Activated T-cell treated with anti-CD3 and anti-CD28 coated beads, Interleukin-2, amount 50 U/mL, for 4 hours (primary cell): ENCODE measurements around the gene VCP. TPM values are rescaled to one million over a fixed set of nuclear protein-coding genes. Genes with fewer than 3 reads are reported as not detected.

Source experiments
- ATAC-seq, 2 donors: fragments of 200-7000 bp; cut with Tn5 transposase; one replicate each; pipeline ENCODE4 v1.10.0; 2021
- DNase-seq: peaks from one replicate; pipeline ENCODE4 v3.0.0-alpha.2; 2020
- H3K27me3 Mint-ChIP-seq: one replicate; pipeline ENCODE4 v1.8.0; 2021; ENCODE audit warnings: low read depth, mixed read lengths
- H3K36me3 Mint-ChIP-seq: one replicate; pipeline ENCODE4 v1.8.0; 2022; ENCODE audit warnings: mixed read lengths; ENCODE audit not compliant: insufficient read depth
- H3K4me1 Mint-ChIP-seq: one replicate; pipeline ENCODE4 v1.8.0; 2021; ENCODE audit warnings: low read depth, mixed read lengths
- H3K4me3 Mint-ChIP-seq: one replicate; pipeline ENCODE4 v1.8.0; 2021; ENCODE audit warnings: mild to moderate bottlenecking, moderate library complexity, mixed read lengths
- H3K9me3 Mint-ChIP-seq: one replicate; pipeline ENCODE4 v1.8.0; 2021; ENCODE audit warnings: mixed read lengths
- total RNA-seq, 3 donors: library from RNA; stranded (reverse); gene quantifications; one replicate each; pipeline ENCODE4 v1.2.1, GENCODE V29; 2021

VCP gene
- total RNA-seq = 100 to 1,000 TPM; 455 to 543 (median 484) TPM

DNA sequence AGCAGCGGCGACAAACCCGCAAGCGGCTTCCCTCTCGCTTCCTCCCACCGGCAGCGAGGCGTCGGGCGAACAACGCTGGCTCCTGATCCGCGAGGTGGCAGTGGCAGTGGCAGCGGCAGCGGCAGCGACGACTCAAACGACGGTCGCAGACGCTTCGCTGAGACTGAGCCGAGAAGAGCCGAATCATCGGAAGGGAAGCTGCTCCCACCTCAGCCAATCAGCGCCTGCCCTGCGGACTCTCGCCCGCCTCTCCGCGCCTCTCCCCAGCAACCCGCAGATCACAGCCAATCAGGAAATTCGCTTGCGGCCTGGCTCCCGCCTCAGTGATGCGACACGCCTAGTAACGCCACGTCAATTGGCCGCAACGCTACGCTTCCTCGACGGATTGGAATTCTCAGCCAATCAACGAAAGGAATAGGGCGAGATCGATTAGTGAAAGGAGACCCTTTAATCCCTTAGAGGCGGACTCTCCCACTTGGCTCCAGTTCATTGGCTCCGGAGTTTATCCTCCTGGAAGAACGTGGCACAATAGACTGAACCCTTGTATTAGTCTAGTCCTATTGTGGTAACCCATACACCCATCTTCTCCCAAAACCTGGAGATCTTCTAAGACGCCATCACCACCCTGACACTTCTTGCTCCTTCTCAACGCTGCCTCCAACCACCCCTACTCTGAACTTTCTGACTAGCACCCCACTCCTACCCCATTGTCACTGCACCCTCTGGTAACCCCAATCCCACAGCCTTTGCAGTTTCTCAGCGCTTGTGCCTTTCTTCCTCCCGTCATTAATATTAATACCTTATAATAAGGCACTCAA, at the start of gene VCP:
VCP (minus strand) TSS at position 165 of the 818 bp plus-strand sequence. CDS start 272 bp downstream, outside the sequence.
- Mint-ChIP-seq H3K36me3 (peaks cover 48% of the 10 kb centered on the region), H3K9me3 (no peaks in the 10 kb centered on the region), H3K27me3 (no peaks in the 10 kb centered on the region), H3K4me1 (peaks cover 45% of the 10 kb centered on the region), H3K4me3 (peak within 1 kb of the TSS; percentile 94)
- ATAC-seq = peak; percentile 89 to 91
- DNase-seq = peak; percentile 95

DNA sequence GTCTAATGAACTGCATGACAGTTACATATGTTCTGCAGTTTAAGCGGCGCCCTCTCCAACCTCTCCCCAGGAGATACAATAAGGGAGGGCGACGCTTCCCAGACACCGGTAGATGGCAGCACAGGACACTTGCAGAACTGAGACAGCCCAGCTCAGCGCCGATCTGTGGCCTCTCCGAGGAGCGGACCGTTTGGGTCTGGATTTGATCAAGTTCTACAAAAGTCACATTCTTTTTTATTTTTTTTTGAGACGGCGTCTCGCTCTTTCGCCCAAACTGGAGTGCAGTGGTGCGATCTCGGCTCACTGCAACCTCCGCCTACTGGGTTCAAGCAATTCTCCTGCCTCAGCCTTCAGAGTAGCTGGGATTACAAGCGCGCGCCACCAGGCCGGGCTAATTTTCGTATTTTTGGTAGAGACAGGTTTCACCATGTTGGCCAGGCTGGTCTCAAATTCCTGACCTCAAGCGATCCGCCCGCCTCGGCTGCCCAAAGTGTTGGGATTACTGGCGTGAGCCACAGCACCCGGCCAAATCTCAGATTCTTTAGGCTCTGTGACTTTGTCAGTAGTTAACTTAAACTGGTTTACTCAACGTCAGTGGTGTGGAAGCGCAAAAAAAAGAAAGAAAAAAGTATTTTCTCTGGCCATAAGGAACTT, 44.6 kb upstream of the VCP start:
- Mint-ChIP-seq H3K36me3 (no peaks in the 10 kb centered on the region), H3K9me3 (no peaks in the 10 kb centered on the region), H3K4me1 (peaks cover 43% of the 10 kb centered on the region), H3K27me3 (peaks cover 2% of the 10 kb centered on the region), H3K4me3 (peak overlapping the region; percentile 83)
- ATAC-seq (peak; percentile 75), DNase-seq (peak; percentile 82)

DNA sequence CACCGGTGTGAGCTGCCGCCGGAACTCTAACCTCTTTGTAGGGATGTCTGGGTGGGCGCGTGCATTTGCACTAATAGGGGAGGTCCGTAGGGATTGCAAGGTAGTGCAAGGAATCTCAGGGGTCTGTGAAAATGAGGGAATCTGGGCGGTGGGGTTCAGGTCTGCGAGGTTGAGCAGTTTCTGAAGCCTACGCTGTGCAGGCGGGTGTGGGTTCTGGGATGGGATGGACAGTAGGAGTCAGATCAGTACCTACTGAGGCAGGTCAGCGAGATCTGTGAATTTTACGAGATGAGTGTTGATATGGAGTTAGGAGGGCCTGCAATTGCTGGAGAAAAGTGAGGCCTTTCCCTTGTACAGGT, 44.1 kb upstream of the VCP start:
- Mint-ChIP-seq H3K27me3 (peaks cover 2% of the 10 kb centered on the region), H3K9me3 (no peaks in the 10 kb centered on the region), H3K4me1 (peaks cover 48% of the 10 kb centered on the region), H3K36me3 (no peaks in the 10 kb centered on the region), H3K4me3 (peak overlapping the region; percentile 83)
- DNase-seq (no peak), ATAC-seq (no peak)

DNA sequence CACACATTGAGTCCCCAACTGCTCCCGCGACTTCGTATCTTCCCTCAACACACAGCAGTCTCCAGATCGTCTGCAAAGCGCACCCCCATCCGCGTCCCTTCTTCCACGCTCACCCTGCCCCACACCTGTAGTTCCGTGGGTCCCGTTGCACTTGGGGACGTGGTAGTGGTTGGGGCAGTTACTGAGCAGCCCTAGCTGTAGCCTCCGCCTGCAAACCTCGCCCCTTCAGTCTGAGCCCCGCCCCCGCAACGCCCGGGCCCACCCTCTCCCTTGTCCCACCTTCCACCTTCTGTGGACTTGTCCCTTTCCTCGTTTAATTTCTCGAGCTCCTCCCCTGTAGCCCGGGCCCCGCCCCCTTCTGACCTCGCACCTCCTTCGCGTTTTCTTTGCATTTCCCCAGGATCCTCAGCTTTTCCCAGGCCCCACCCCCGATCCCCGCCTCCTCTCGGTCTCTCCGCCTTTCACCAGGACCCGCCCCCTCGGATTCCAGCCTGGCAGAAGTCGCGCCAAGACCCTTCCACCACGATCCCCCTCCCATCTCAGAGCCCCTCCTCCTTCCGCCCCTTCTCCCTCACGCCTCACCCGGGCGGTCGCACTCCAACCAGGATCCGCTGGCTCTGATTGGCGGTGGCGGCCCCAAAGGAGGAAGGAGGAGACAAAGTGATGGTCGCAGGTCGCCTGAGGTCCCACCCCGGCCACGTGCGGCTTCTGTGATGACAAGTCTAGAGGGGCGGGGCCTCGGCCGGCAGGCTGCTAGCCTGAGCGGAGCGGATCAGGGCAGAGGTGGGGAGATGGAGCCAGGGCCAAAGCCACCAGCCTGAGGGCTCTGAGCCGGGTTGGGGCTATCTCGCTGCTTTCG, 43.5 kb upstream of the VCP start, which contains the start of gene ATOSB:
ATOSB (minus strand) TSS at position 183 of the 859 bp plus-strand sequence. CDS start 7,588 bp downstream, outside the sequence.
- DNase-seq (peak; percentile 85), ATAC-seq (peak; percentile 75)
- Mint-ChIP-seq H3K27me3 (peaks cover 1% of the 10 kb centered on the region), H3K36me3 (no peaks in the 10 kb centered on the region), H3K9me3 (no peaks in the 10 kb centered on the region), H3K4me3 (peak within 1 kb of the TSS; percentile 83), H3K4me1 (peaks cover 49% of the 10 kb centered on the region)

DNA sequence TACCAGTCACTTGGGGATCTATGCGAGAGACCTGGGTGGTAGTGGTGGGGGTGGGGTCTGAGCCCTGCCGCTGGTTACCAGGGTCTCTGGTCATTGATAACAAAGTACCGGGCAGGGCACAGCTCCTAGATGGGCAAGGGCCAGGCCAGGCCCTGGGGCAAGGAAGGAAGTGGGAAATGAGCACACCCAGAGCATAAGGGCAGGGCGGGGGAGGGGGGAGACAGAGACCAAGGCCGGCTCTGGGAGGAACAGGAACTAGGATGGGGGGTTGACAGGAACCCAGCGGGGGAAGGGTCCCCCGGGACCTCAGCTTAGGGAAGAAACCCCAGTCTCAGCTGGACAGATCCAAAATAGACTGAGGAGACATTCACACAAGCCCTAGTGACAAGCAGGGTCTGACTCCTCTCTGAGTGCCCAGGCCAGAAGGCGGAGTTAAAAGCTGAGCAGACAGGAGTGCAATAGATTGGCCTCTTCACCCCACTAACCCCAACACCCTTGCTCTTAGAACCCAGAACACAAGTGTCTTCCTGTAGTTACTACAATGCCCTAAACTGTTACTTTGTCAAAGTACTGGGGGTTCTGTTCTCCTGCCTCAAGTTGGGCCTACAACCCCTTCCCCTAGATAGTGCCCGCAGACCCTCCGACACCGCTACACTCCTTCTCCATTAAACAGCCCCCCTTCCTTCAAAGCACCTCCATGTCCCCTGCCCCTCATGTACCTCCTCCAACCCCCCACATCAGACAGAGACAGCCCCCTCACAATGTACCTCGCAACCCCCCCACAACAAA, 42.6 kb upstream of the VCP start:
- Mint-ChIP-seq H3K4me1 (peaks cover 56% of the 10 kb centered on the region), H3K36me3 (no peaks in the 10 kb centered on the region), H3K27me3 (no peaks in the 10 kb centered on the region), H3K4me3 (peak overlapping the region; percentile 83), H3K9me3 (no peaks in the 10 kb centered on the region)
- ATAC-seq = no peak
- no peak for DNase-seq

DNA sequence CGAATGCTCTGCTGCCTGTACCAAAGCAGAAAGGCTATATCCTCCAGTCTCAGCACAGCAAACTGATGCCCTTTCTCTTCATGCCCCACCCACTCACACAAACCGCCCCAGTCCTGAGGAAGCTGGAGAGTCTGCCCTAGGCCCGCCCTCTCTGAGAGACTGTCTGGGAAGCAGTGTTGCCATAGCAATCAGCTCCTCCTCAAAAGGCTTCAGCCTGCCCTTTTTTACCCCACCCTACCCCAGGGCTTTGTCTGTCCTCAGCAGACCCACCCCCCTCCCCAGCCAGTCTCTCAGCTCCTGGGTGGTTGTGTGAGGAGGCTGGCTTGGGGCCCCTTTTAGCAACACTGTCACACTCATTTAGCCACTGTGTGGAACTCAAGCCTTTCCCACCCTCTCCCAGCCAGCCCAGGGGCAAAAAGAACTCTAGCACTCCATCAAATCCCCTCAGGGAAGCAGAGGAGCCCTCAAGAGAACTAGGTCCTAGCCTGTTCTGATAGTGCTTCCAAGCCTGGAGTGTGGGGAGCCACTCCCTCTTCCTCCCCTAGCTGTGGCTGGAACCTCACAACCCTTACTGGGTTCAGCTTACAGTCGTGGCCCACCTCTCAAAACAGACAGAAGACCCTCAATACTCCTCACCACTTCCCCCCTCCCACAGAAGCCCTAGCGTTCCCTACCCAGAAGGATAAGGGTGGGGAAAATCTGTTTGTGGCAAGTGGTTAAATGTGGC, 41.9 kb upstream of the VCP start:
- DNase-seq = peak; percentile 59
- peaks cover 60% of the 10 kb centered on the region for H3K4me1 Mint-ChIP-seq
- no peak for ATAC-seq
- no peaks in the 10 kb centered on the region for H3K9me3 Mint-ChIP-seq
- no peaks in the 10 kb centered on the region for H3K36me3 Mint-ChIP-seq
- no peaks in the 10 kb centered on the region for H3K27me3 Mint-ChIP-seq
- peak overlapping the region; percentile 83 for H3K4me3 Mint-ChIP-seq

DNA sequence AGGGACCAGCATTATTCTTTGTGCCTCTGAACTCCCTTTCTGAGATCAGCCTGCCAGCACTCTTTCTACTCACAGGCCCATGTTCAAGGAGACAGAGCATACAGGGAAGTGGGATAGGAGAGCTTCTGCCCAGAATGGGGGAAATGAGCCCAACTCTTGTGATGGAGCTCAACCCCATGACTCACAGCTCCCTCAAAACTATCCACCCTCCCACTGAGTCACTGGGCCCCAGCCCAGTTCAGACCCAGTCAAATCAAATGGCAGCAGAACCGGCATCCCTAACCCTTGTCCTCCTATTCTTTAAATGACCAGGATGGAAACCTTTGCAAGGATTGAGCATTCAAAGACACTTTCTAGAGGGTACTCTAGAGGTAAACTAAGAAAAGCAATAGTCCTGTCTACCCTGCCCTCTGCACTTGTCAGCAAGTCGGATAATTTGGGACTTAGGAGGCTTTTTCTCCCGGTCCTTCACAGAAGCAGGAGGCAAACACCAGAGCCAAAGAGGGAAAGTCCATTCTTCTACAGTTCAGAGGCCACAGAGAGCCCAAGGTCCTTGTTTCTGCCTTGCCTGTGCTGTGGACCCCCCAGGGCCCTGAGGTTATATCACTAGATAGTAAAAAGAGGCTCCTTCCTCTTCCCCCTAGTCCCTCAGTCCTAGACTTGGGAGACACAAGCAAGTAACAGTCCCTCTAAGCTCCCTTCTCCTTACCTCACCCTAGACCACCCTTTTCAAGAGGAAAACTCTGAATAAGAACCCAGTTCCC, 40.0 kb upstream of the VCP start:
- DNase-seq (no peak), ATAC-seq (no peak)
- Mint-ChIP-seq H3K36me3 (no peaks in the 10 kb centered on the region), H3K9me3 (no peaks in the 10 kb centered on the region), H3K4me3 (peak overlapping the region; percentile 75), H3K4me1 (peaks cover 60% of the 10 kb centered on the region), H3K27me3 (no peaks in the 10 kb centered on the region)

DNA sequence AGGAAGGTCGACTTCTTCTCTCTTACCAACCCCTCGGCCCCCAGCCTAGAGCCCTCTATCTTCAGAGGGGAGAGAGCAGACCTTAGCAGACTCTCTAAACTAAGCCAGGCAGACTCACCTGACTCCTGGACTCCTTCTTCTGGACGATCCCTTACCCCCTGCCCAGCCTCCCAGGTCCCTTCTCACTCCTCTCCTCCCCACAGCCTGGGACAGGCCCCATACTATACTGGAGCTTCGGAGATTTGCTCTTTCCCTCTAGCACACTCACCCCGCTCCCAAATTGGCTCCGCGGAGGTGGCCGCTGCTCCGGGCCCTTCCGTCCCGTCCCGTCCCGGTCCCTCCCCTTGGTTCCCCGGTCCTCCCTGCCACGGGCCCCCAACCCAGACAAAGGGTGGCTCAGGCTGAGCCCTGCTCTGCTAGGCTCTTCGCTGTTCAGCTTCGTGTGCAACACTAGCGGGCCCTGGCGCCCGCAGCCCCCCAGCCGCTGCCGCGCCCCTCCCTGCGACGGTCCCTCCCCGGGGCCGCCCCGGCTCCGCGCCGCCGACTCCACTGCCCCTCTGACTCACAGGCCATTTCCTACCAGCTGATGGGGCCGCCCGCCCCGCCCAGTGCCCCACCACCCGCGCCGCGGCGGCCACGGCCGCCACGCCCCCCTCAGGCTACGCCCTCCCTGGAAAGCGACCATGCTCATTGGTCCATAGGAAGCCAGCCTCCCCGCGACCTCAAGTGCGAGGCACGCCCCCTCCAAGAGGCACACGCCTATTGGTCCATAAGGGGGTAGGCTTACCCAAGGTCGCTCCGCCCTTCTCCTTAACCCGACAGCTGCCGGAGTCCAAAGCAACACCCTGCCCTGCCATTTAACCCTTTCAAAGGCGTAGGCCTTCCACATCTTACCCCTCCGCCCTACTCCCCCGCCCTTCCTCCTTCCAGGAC, 38.8 kb upstream of the VCP start:
- Mint-ChIP-seq H3K36me3 (no peaks in the 10 kb centered on the region), H3K4me3 (peak overlapping the region; percentile 75), H3K27me3 (no peaks in the 10 kb centered on the region), H3K9me3 (no peaks in the 10 kb centered on the region), H3K4me1 (peaks cover 54% of the 10 kb centered on the region)
- ATAC-seq (peak; percentile 84), DNase-seq (peak; percentile 96)

DNA sequence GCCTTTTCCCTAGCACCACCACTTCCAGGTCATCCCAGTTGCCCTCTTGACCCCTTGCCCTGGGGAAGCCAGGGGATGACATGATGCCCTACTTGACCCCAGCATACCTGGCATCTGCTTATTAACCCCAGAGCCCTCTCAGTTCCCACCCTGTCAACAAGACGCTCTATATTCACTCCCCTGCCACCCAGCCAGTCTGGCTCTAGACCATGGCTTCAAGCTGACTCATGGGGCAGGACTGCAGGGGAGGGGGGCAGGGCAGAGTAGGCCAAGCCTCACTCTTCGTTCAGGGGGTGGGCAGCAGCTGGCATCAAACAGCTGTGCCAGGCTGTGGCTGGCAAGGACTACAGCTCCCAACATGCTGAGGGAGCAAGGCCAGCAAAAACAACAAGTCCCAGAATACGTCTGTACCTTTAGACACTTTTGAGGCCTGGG, 37.9 kb upstream of the VCP start:
- Mint-ChIP-seq H3K4me1 (peaks cover 47% of the 10 kb centered on the region), H3K9me3 (no peaks in the 10 kb centered on the region), H3K4me3 (no peak overlapping the region), H3K27me3 (no peaks in the 10 kb centered on the region), H3K36me3 (peaks cover 5% of the 10 kb centered on the region)
- DNase-seq (no peak), ATAC-seq (no peak)

DNA sequence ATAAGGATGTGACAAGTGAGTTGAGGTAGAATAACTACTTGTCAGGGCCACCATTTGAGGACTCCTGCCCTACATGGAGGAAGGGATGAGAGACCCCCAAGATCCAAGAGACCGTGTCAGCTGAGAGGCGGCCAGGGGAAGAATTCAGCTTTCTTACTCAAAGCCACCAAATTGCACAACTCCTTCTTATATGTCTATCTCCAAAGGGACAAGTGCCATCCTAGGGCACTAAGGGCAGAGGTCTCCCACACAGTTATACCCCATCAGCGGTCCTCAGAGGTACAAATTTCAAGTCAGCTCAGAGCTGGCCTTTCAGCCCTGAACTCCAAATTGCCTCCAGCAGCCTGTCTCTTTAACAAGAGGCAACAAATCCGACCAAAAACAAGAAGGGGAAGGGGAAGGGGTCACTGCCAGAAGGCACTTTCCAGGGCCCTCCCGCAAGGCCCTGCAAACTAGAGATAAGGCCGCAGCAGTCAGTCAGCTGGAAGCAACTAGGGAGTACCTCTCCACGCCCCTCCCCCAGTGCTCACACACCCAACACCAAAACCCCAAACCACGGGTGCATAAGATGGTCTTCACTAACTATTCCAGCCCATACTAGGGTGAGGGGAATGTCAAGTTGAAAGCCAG, 36.6 kb upstream of the VCP start:
- Mint-ChIP-seq H3K27me3 (no peaks in the 10 kb centered on the region), H3K9me3 (no peaks in the 10 kb centered on the region), H3K4me1 (peaks cover 34% of the 10 kb centered on the region), H3K36me3 (peaks cover 5% of the 10 kb centered on the region), H3K4me3 (no peak overlapping the region)
- ATAC-seq (no peak), DNase-seq (no peak)

DNA sequence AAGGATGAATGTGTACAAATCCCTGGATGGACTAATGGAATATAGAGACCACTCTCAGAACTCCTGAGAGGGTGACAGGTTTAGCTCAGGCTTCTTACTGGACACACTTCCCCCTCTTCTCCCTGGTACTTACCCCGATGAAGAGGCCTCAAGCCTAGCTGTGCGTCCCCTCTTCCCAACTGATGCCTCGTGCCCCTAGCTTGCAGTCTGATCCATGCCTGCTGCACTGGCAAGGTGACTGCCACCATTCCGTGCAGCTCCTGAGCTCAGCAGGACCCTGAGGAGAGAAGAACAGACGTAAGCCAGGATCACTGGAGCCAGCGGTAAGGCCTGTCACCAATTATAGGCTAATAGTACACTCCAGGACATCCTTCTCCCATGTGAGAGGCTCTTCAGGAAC, 36.0 kb upstream of the VCP start:
- DNase-seq = no peak
- H3K4me3 Mint-ChIP-seq = no peak overlapping the region
- H3K4me1 Mint-ChIP-seq = peaks cover 31% of the 10 kb centered on the region
- H3K36me3 Mint-ChIP-seq = peaks cover 5% of the 10 kb centered on the region
- H3K9me3 Mint-ChIP-seq = no peaks in the 10 kb centered on the region
- ATAC-seq = no peak
- H3K27me3 Mint-ChIP-seq = no peaks in the 10 kb centered on the region
